Esophagus muscularis mucosa (tissue), 4 donors: ENCODE results near the gene ADORA2A. TPM values are rescaled to one million over a fixed set of nuclear protein-coding genes. Genes with fewer than 3 reads are reported as not detected.

Experiments
- DNase-seq: peaks from one replicate; pipeline ENCODE4 v3.0.0-alpha.2; 2017; ENCODE audit errors: extremely low spot score
- H3K27ac ChIP-seq, 4 donors: fragments of 200-600 bp; sonication (generic); replicated peaks in 1 of 4; 1 replicate in 3 of 4; 2 replicates in 1 of 4; pipeline ENCODE4 v1.5.1; 2016 to 2019; ENCODE audit warnings: mild to moderate bottlenecking in 1 of 4
- H3K27me3 ChIP-seq, 4 donors: fragments of 200-600 bp; sonication (generic); one replicate each; pipeline versions ENCODE4 v1.5.1 to v1.6.0; 2016 to 2019
- H3K36me3 ChIP-seq, 4 donors: fragments of 200-600 bp; sonication (generic); one replicate each; pipeline ENCODE4 v1.5.1; 2016 to 2019
- H3K4me1 ChIP-seq, 4 donors: fragments of 200-600 bp; sonication (generic); one replicate each; pipeline ENCODE4 v1.5.1; 2016 to 2019
- H3K4me3 ChIP-seq, 4 donors: fragments of 200-600 bp; sonication (generic); 1 replicate in 2 of 4; 2 replicates in 2 of 4; pipeline ENCODE4 v1.5.1; 2016 to 2019; ENCODE audit warnings: mild to moderate bottlenecking in 4 of 4, moderate library complexity in 1 of 4
- H3K9me3 ChIP-seq, 4 donors: fragments of 200-600 bp; sonication (generic); 1 replicate in 3 of 4; 2 replicates in 1 of 4; pipeline ENCODE4 v1.5.1; 2016 to 2019
- CTCF ChIP-seq, 3 experiments: fragments of 200-600 bp in 2 of 3; fragments of 450-650 bp in 1 of 3; sonication (generic) in 2 of 3; IDR thresholded peaks; one replicate each; pipeline ENCODE4 v1.5.1; 2017 to 2019; ENCODE audit warnings: antibody characterized with exemption in 3 of 3, mild to moderate bottlenecking in 2 of 3, moderate library complexity in 1 of 3
- EP300 ChIP-seq: sonication (generic); formaldehyde crosslinking; IDR thresholded peaks from one replicate; pipeline ENCODE4 v1.6.1; 2017; ENCODE audit warnings: antibody characterized with exemption
- POLR2A ChIP-seq: fragments of 450-650 bp; IDR thresholded peaks from one replicate; pipeline ENCODE4 v1.6.1; 2017; ENCODE audit warnings: antibody characterized with exemption, moderate library complexity, mild to moderate bottlenecking, low read depth
- POLR2AphosphoS5 ChIP-seq, 2 donors: sonication (generic); formaldehyde crosslinking; IDR thresholded peaks; one replicate each; pipeline ENCODE4 v1.6.1; 2017; ENCODE audit warnings: antibody characterized with exemption in 2 of 2
- WGBS: methylation state at CpG from one replicate; pipeline ENCODE4 v1.1.5; 2018; 5-methylcytosine and 5-hydroxymethylcytosine counted together
- intact Hi-C: fragments of 100-400 bp; cut with DNase I; formaldehyde crosslinking; loops from one replicate; pipeline ENCODE4 v1.15.1; 2023
- total RNA-seq, 4 donors: library from RNA; depleted of rRNA; stranded (reverse); fragments of >200 nt; gene quantifications; one replicate each; pipeline versions ENCODE4 v1.1.0 to v1.2.1, GENCODE V29; 2016

The ADORA2A gene
- total RNA-seq, 4 donors from 2014 or later: 3.3 to 7.5 (median 4.5) TPM

GRCh38 chr22:24412274-24412673 lies 15.1 kb upstream of the ADORA2A start:
- H3K36me3 ChIP-seq: peaks cover 46 to 79% (median 66%) of the 10 kb centered on the region in 4 donors
- WGBS: 77% methylated on average over 6 of the region's 7 CpGs

GRCh38 chr22:24413271-24413670 lies 14.1 kb upstream of the ADORA2A start:
- peaks cover 46 to 78% (median 66%) of the 10 kb centered on the region in 4 donors for H3K36me3 ChIP-seq
- H3K27ac ChIP-seq: no peak overlapping the region
- H3K4me3 ChIP-seq: no peak overlapping the region
- TF ChIP-seq EP300 (no peak), POLR2AphosphoS5 (IDR thresholded peaks at IDR 0.05) (no peak), POLR2A (no peak), CTCF (IDR thresholded peaks at IDR 0.05) (no peak)
- no peak for DNase-seq
- intact Hi-C loops: no loop called here
- peaks cover under 1 to 8% (median 1%) of the 10 kb centered on the region in 4 donors for H3K4me1 ChIP-seq
- no peaks in the 10 kb centered on the region for H3K27me3 ChIP-seq
- WGBS: 95% methylated on average over 9 of the region's 9 CpGs
- H3K9me3 ChIP-seq: no peaks in the 10 kb centered on the region

More at GRCh38 chr22:24412274-24412673, 15.1 kb upstream of the ADORA2A start:
- Histone ChIP-seq H3K4me1 (peaks cover 11 to 17% (median 11%) of the 10 kb centered on the region in 4 donors), H3K9me3 (no peaks in the 10 kb centered on the region), H3K27me3 (no peaks in the 10 kb centered on the region), H3K4me3 (no peak overlapping the region), H3K27ac (no peak overlapping the region)
- DNase-seq: no peak
- TF ChIP-seq POLR2AphosphoS5 (IDR thresholded peaks at IDR 0.05) (no peak), CTCF (IDR thresholded peaks at IDR 0.05) (no peak), POLR2A (no peak), EP300 (no peak)
- intact Hi-C loops: no loop called here

- H3K4me1 ChIP-seq: peaks cover 0 to 2% (median 0%) of the 10 kb centered on the region in 4 donors
- intact Hi-C loops: no loop called here
- no peaks in the 10 kb centered on the region for H3K9me3 ChIP-seq
- H3K4me3 ChIP-seq: no peak overlapping the region
- H3K27ac ChIP-seq: no peak overlapping the region
- no peaks in the 10 kb centered on the region for H3K27me3 ChIP-seq
- WGBS: 78% methylated on average over 17 of the region's 18 CpGs
- DNase-seq: no peak
- TF ChIP-seq CTCF (IDR thresholded peaks at IDR 0.05): no peak
- no peak for TF ChIP-seq POLR2AphosphoS5 (IDR thresholded peaks at IDR 0.05)
- no peak for TF ChIP-seq POLR2A
- no peak for TF ChIP-seq EP300
- peaks cover 46 to 77% (median 65%) of the 10 kb centered on the region in 4 donors for H3K36me3 ChIP-seq
Observed at GRCh38 chr22:24413736-24414385, 13.5 kb upstream of the ADORA2A start.

GRCh38 chr22:24414523-24414922 lies 12.9 kb upstream of the ADORA2A start:
- TF ChIP-seq POLR2A (no peak), CTCF (IDR thresholded peaks at IDR 0.05) (no peak), POLR2AphosphoS5 (IDR thresholded peaks at IDR 0.05) (no peak), EP300 (no peak)
- DNase-seq: no peak
- no peaks in the 10 kb centered on the region for H3K27me3 ChIP-seq
- no peaks in the 10 kb centered on the region for H3K9me3 ChIP-seq
- 81% methylated on average over 14 of the region's 21 CpGs for WGBS
- no peak overlapping the region for H3K4me3 ChIP-seq
- no peak overlapping the region for H3K27ac ChIP-seq
- peaks cover 46 to 76% (median 65%) of the 10 kb centered on the region in 4 donors for H3K36me3 ChIP-seq
- intact Hi-C loops: no loop called here
- H3K4me1 ChIP-seq: peaks cover 2 to 5% (median 3%) of the 10 kb centered on the region in 4 donors
